GM12878 (cell line): ENCODE results near the gene SFMBT1. TPM values are rescaled to one million over a fixed set of nuclear protein-coding genes. Genes with fewer than 3 reads are reported as not detected.

Source experiments
- ATAC-seq: fragments of 200-7000 bp; cut with Tn5 transposase; 3 replicates; pipeline ENCODE4 v1.9.1; 2020; ENCODE audit warnings: mild to moderate bottlenecking, moderate library complexity
- BruUV-seq: library from RNA; stranded (reverse); fragments of 400-500 nt; replicated peaks from 2 replicates; lab custom pipeline; 2021; lab: Mats Ljungman, UMichigan
- CTCF ChIA-PET: fragments of 300-600 bp; sonication (Branson Sonifier 250); formaldehyde crosslinking; extraction: SDS; loops from one replicate; lab custom pipeline; 2021; ENCODE audit warnings: inconsistent platforms; lab: Yijun Ruan, JAX
- POLR2A ChIA-PET: fragments of 350-600 bp; formaldehyde crosslinking; extraction: SDS; loops from one replicate; lab custom pipeline; 2021; ENCODE audit warnings: inconsistent platforms; lab: Charles Lee
- RAD21 ChIA-PET: fragments of 300-600 bp; sonication (Branson Sonifier 250); formaldehyde crosslinking; loops from one replicate; lab custom pipeline; 2023; ENCODE audit warnings: antibody characterized with exemption; ENCODE audit not compliant: unreplicated experiment; lab: Charles Lee
- SMC1A ChIA-PET: fragments of 300-600 bp; sonication (Branson Sonifier 250); formaldehyde crosslinking; loops from one replicate; lab custom pipeline; 2023; ENCODE audit not compliant: unreplicated experiment, uncharacterized antibody; lab: Charles Lee
- DNase-seq: peaks from one replicate; pipeline ENCODE4 v3.0.0-alpha.2; 2011; ENCODE audit warnings: low read depth, low spot score
- FAIRE-seq: peaks from 3 replicates; lab custom pipeline; 2011; peaks lifted over from hg19 to GRCh38; lab: Jason Lieb, UNC
- H2AFZ ChIP-seq: 2 replicates; pipeline ENCODE4 v1.6.0; 2011; ENCODE audit warnings: low read depth, low read length, control low read depth; ENCODE audit not compliant: control insufficient read depth
- H3K27ac ChIP-seq: 2 replicates; pipeline ENCODE4 v1.5.1; 2011; ENCODE audit warnings: control low read depth; ENCODE audit not compliant: control insufficient read depth, insufficient read depth
- H3K27me3 ChIP-seq, 2 experiments: replicated peaks in 1 of 2; 2 replicates each; pipeline versions ENCODE4 v1.6.0 to v1.6.1; 2011; ENCODE audit warnings: low read length in 1 of 2; ENCODE audit not compliant: control insufficient read depth in 2 of 2, insufficient read depth in 2 of 2
- H3K36me3 ChIP-seq, 2 experiments: 2 replicates each; pipeline ENCODE4 v1.5.1; 2011; ENCODE audit warnings: low read length in 1 of 2; ENCODE audit not compliant: control insufficient read depth in 2 of 2, insufficient read depth in 2 of 2
- H3K4me1 ChIP-seq: 2 replicates; pipeline ENCODE4 v1.6.1; 2011; ENCODE audit warnings: mild to moderate bottlenecking, low read length, moderate library complexity, mixed read lengths; ENCODE audit not compliant: control insufficient read depth, insufficient read depth
- H3K4me2 ChIP-seq: 2 replicates; pipeline ENCODE4 v1.6.0; 2011; ENCODE audit warnings: control low read depth; ENCODE audit not compliant: control insufficient read depth, insufficient read depth
- H3K4me3 ChIP-seq: fragments of 200-600 bp; sonication (generic); 2 replicates; pipeline ENCODE4 v1.5.1; 2016
- H3K79me2 ChIP-seq: 2 replicates; pipeline ENCODE4 v1.6.0; 2011; ENCODE audit warnings: low read length; ENCODE audit not compliant: control insufficient read depth, insufficient read depth
- H3K9ac ChIP-seq: 2 replicates; pipeline ENCODE4 v1.8.0; 2011; ENCODE audit warnings: low read length, control low read depth, mixed read lengths; ENCODE audit not compliant: control insufficient read depth, insufficient read depth
- H3K9me3 ChIP-seq: replicated peaks from 3 replicates; pipeline ENCODE4 v1.5.1; 2011; ENCODE audit warnings: mild to moderate bottlenecking, low read length; ENCODE audit not compliant: control insufficient read depth, insufficient read depth
- H4K20me1 ChIP-seq: 2 replicates; pipeline ENCODE4 v1.6.0; 2011; ENCODE audit not compliant: control insufficient read depth, insufficient read depth
- TCF3 ChIP-seq: IDR thresholded peaks from 2 replicates; pipeline ENCODE4 v1.6.1; 2012; ENCODE audit warnings: low read depth, mild to moderate bottlenecking, low read length, borderline replicate concordance; ENCODE audit not compliant: insufficient read depth
- WGBS: methylation state at CpG from one replicate; pipeline ENCODE4 v1.1.6; 2016; ENCODE audit warnings: low lambda C conversion rate; ENCODE audit not compliant: insufficient replicate concordance, insufficient coverage; ENCODE audit errors: missing lambda C conversion rate; 5-methylcytosine and 5-hydroxymethylcytosine counted together
- in situ Hi-C: fragments of 300-500 bp; cut with MboI; formaldehyde crosslinking; loops from 9 replicates; pipeline ENCODE4 v1.14.3; 2018; ENCODE audit warnings: mixed read lengths
- intact Hi-C: fragments of 100-400 bp; cut with micrococcal nuclease; formaldehyde crosslinking; loops from one replicate; pipeline ENCODE4 v1.14.2; 2022; ENCODE audit not compliant: unreplicated experiment
- polyA plus RNA-seq, 11 experiments: library from polyadenylated mRNA; depleted of rRNA in 4 of 11; unstranded in 6 of 11; stranded (reverse) in 5 of 11; fragments of >200 nt; fragmentation: Nextera tagmentation in 4 of 11; fragmentation: Illumina TruSeq in 1 of 11; extraction: Ambion mirVana in 4 of 11; extraction: Trizol in 1 of 11; gene quantifications; 1 replicate in 1 of 11; 2 replicates in 10 of 11; pipeline versions ENCODE4 v1.2.1 to v1.2.3, GENCODE V29; 2011 to 2016; ENCODE audit warnings: inconsistent platforms in 2 of 11, missing spikeins in 2 of 11, low read depth in 1 of 11
- total RNA-seq, 4 experiments: library from RNA; depleted of rRNA in 3 of 4; stranded (reverse); fragments of >200 nt in 3 of 4; fragmentation: Illumina TruSeq in 1 of 4; extraction: Trizol in 1 of 4; gene quantifications; 2 replicates each; pipeline versions ENCODE4 v1.2.1 to v1.2.3, GENCODE V29; 2013 to 2021
- TF ChIP-seq, protein P1 (sequence below), 3 experiments: IDR thresholded peaks in 2 of 3; conservative IDR thresholded peaks in 1 of 3; 2 replicates each; pipeline ENCODE4 v1.5.1; 2011; ENCODE audit warnings: low read depth in 3 of 3, low read length in 3 of 3, mild to moderate bottlenecking in 3 of 3, control low read depth in 2 of 3, moderate library complexity in 2 of 3, inconsistent platforms in 1 of 3, mixed read lengths in 1 of 3; ENCODE audit not compliant: control insufficient read depth in 2 of 3, insufficient read depth in 1 of 3; ENCODE audit errors: extremely low read depth in 1 of 3

The SFMBT1 gene
- total and polyA plus RNA-seq, 10 of the 15 experiments (the other 5 are each of a cell fraction or from before 2014, with no cell fraction given): 3.2 to 19.5 (median 11.4) TPM

- in situ Hi-C loops: no loop called here
- POLR2A ChIA-PET: interaction anchor here (1.1 to 1.4 kb wide), 3 partner anchors 8 to 34 kb away, joined by 3 to 7 read pairs (median 3); partner anchors contain the start of gene STIMATE
Observed at GRCh38 chr3:52931889-52932288, 114.0 kb downstream of the SFMBT1 start.

More at GRCh38 chr3:52931889-52932288, 114.0 kb downstream of the SFMBT1 start:
- FAIRE-seq (no peak), DNase-seq (no peak), ATAC-seq (0 out of 3 replicates have a peak, but pooled peaks have one; percentile 30)
- H3K4me3 ChIP-seq: no peak overlapping the region
- ChIA-PET CTCF (interaction anchor here (0.6 to 1.6 kb wide), 14 partner anchors 9 to 190 kb away, joined by 3 to 7 read pairs (median 4); no protein-coding TSS in a partner anchor), RAD21 (interaction anchor here (1.1 to 1.3 kb wide), 2 partner anchors 54 to 57 kb away, joined by 4 to 5 read pairs; no protein-coding TSS in a partner anchor), SMC1A (interaction anchor here (0.6 to 2.5 kb wide), 7 partner anchors 20 to 114 kb away, joined by 3 to 11 read pairs (median 3); no protein-coding TSS in a partner anchor)
- intact Hi-C loops: loop anchor here (5.0 kb wide), 1 partner anchor 190 kb away; no protein-coding TSS in a partner anchor
- H3K27me3 ChIP-seq: no peaks in the 10 kb centered on the region
- TF ChIP-seq, protein P1, sequence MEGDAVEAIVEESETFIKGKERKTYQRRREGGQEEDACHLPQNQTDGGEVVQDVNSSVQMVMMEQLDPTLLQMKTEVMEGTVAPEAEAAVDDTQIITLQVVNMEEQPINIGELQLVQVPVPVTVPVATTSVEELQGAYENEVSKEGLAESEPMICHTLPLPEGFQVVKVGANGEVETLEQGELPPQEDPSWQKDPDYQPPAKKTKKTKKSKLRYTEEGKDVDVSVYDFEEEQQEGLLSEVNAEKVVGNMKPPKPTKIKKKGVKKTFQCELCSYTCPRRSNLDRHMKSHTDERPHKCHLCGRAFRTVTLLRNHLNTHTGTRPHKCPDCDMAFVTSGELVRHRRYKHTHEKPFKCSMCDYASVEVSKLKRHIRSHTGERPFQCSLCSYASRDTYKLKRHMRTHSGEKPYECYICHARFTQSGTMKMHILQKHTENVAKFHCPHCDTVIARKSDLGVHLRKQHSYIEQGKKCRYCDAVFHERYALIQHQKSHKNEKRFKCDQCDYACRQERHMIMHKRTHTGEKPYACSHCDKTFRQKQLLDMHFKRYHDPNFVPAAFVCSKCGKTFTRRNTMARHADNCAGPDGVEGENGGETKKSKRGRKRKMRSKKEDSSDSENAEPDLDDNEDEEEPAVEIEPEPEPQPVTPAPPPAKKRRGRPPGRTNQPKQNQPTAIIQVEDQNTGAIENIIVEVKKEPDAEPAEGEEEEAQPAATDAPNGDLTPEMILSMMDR (IDR thresholded peaks at IDR 0.05 in 2 of 3, conservative IDR thresholded peaks at IDR 0.05 in 1 of 3; ENCODE audit: control insufficient read depth in 2 of 3, extremely low read depth in 1 of 3, insufficient read depth in 1 of 3, low read depth in 3 of 3, low read length in 3 of 3): 0 out of 6 replicates have a peak, but pooled peaks of 1 of the 3 experiments have one; percentile 19
- no peak for TF ChIP-seq TCF3
- 43% methylated on average over 2 of the region's 2 CpGs for WGBS
- BruUV-seq: no TSS peak
- no peaks in the 10 kb centered on the region for H4K20me1 ChIP-seq
- no peaks in the 10 kb centered on the region for H3K79me2 ChIP-seq
- H3K27ac ChIP-seq: no peak overlapping the region
- no peak overlapping the region for H3K9ac ChIP-seq
- no peaks in the 10 kb centered on the region for H3K9me3 ChIP-seq
- H3K4me1 ChIP-seq: no peaks in the 10 kb centered on the region
- no peak overlapping the region for H3K4me2 ChIP-seq
- H2AFZ ChIP-seq: no peak overlapping the region
- peaks cover 0 to 1% of the 10 kb centered on the region in 2 experiments; a peak in 3 of 4 replicates for H3K36me3 ChIP-seq
